ENCODE results near the gene FAM120C.

DNA sequence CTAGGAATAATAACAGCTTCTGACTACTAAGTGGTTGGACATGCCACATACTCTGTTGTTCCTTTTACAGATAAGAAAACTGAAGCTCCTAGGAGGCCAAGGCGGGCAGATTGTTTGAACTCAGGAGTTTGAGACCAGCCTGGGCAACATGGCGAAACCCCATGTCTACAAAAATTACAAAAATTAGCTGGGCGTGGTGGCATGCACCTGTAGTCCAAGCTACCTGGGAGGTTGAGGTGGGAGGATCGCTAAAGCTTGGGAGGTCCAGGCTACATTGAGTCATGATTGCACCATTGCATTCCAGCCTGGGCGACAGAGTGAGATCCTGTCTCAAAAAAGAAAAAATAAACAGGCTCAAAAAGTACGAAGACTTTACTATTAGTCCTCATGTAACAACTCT, 108.2 kb downstream of the FAM120C start:
- no peak for TF ChIP-seq POLR2A (IDR thresholded peaks at IDR 0.05; ENCODE audit: low read depth, low read length)
- TF ChIP-seq POLR2AphosphoS5 (IDR thresholded peaks at IDR 0.05; ENCODE audit: low read depth, low read length) = no peak
- no peak for TF ChIP-seq TAF1 (IDR thresholded peaks at IDR 0.05; ENCODE audit: borderline replicate concordance, low read depth, low read length)

Data from GM12892 (cell line).